Epithelial cell of esophagus (primary cell): ENCODE data around the gene MUC21.
"Not testable (repeated sequence)": the region's sequence is repeated elsewhere in the genome, so short reads cannot be mapped to it uniquely, and the experiment has no call there.

ENCODE experiments used
- DNase-seq: peaks from one replicate; pipeline ENCODE4 v3.0.0; 2010; ENCODE audit warnings: low read depth
- H3K4me3 ChIP-seq: 2 replicates; pipeline ENCODE4 v1.5.1; 2011; ENCODE audit warnings: mild to moderate bottlenecking, low read length, control low read depth
- TF ChIP-seq, protein P1 (sequence below): IDR thresholded peaks from 2 replicates; pipeline ENCODE4 v1.5.1; 2011; ENCODE audit warnings: low read depth, mild to moderate bottlenecking, low read length, control low read depth, inconsistent platforms; ENCODE audit not compliant: insufficient read depth; ENCODE audit errors: missing control alignments

MUC21 gene

DNA sequence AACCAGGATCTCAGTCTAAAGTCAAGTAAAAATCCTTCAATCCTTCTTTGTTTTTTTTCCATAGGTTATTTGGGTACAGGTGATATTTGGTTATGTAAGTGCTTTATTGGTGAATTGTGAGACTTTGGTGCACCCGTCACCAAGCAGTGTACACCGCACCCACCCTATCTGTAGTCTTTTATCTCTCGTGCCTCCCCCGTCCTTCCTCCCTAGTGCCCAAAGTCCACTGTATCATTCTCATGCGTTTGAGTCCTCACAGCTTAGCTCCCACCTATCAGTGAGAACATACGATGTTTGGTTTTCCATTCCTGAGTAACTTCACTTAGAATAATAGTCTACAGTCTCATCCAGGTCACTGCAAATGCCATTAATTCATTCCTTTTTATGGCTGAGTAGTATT lies 27.6 kb downstream of the MUC21 start:
- TF ChIP-seq, protein P1, sequence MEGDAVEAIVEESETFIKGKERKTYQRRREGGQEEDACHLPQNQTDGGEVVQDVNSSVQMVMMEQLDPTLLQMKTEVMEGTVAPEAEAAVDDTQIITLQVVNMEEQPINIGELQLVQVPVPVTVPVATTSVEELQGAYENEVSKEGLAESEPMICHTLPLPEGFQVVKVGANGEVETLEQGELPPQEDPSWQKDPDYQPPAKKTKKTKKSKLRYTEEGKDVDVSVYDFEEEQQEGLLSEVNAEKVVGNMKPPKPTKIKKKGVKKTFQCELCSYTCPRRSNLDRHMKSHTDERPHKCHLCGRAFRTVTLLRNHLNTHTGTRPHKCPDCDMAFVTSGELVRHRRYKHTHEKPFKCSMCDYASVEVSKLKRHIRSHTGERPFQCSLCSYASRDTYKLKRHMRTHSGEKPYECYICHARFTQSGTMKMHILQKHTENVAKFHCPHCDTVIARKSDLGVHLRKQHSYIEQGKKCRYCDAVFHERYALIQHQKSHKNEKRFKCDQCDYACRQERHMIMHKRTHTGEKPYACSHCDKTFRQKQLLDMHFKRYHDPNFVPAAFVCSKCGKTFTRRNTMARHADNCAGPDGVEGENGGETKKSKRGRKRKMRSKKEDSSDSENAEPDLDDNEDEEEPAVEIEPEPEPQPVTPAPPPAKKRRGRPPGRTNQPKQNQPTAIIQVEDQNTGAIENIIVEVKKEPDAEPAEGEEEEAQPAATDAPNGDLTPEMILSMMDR: no peak
- DNase-seq: no peak
- no peak overlapping the region for H3K4me3 ChIP-seq

GRCh38 chr6:31016659-31017299 lies 33.3 kb downstream of the MUC21 start:
- no peak overlapping the region for H3K4me3 ChIP-seq
- TF ChIP-seq, protein P1: no peak
- no peak for DNase-seq

DNA sequence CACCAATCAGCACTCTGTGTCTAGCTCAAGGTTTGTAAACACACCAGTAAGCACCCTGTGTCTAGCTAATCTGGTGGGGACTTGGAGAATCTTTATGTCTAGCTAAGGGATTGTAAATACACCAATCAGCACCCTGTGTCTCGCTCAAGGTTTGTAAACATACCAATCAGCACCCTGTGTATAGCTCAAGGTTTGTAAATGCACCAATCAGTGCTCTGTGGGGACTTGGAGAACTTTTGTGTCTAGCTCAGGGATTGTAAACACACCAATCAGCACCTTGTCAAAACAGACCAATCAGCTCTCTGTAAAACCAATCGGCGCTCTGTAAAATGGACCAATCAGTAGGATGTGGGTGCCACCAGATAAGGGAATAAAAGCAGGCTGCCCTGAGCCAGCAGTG lies 33.9 kb downstream of the MUC21 start:
- not testable (repeated sequence) for DNase-seq, H3K4me3 ChIP-seq

- DNase-seq: no peak
- TF ChIP-seq, protein P1: no peak
- no peak overlapping the region for H3K4me3 ChIP-seq
These were observed 36.5 kb downstream of the MUC21 start for GRCh38 chr6:31020057-31020456.

DNA sequence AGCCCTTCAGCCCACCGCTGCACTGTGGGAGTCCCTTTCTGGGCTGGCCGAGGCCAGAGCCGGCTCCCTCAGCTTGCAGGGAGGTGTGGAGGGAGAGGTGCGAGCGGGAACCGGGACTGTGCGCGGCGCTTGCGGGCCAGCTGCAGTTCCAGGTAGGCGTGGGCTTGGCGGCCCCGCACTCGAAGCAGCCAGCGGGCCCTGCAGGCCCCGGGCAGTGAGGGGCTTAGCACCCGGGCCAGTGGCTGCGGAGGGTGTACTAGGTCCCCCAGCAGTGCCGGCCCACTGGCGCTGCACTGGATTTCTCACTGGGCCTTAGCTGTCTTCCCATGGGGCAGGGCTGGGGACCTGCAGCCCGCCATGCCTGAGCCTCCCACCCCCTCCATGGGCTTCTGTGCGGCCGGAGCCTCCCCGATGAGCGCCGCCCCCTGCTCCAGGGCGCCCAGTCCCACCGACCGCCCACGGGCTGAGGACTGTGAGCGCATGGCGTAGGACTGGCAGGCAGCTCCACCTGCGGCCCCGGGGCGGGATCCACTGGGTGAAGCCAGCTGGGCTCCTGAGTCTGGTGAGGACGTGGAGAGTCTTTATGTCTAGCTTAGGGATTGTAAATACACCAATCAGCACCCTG lies 37.2 kb downstream of the MUC21 start:
- not testable (repeated sequence) for DNase-seq, H3K4me3 ChIP-seq

- not testable (repeated sequence) for DNase-seq, H3K4me3 ChIP-seq
These were observed 38.4 kb downstream of the MUC21 start for GRCh38 chr6:31021705-31022531.

DNA sequence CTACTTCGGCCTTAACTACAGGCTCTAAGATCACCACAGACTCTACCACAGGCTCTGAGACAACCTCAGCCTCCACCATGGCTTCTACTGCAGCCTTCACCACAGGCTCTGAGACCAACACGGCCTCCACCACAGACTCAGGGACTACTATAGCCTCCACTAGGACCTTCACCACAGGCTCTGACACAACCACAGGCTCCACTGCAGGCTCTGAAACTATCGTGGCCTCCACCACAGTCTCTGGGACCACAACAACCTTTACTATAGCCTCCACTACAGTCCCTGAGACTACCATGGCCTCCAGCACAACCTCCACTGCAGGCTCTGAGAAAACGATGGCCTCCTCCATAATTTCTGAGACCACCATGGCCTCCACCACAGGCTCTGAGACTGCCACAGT lies 42.1 kb downstream of the MUC21 start:
- H3K4me3 ChIP-seq: no peak overlapping the region
- no peak for DNase-seq
- TF ChIP-seq, protein P1: no peak

- no peak overlapping the region for H3K4me3 ChIP-seq
- TF ChIP-seq, protein P1: no peak
- DNase-seq: no peak
These were observed 47.6 kb downstream of the MUC21 start for GRCh38 chr6:31031095-31031494.
